OCI-LY7 (cell line): Measurements from ENCODE around the gene C10orf88. TPM values are rescaled to one million over a fixed set of nuclear protein-coding genes. Genes with fewer than 3 reads are reported as not detected.

ENCODE experiments used
- Bru-seq: library from RNA; stranded (reverse); fragments of 400-500 nt; gene quantifications from one replicate; lab custom pipeline; 2021; lab: Mats Ljungman, UMichigan
- BruChase-seq, 2 experiments: library from RNA; stranded (reverse); fragments of 400-500 nt; gene quantifications; one replicate each; lab custom pipeline; 2021; lab: Mats Ljungman, UMichigan
- BruUV-seq: library from RNA; stranded (reverse); fragments of 400-500 nt; replicated peaks from 2 replicates; lab custom pipeline; 2021; lab: Mats Ljungman, UMichigan
- CTCF ChIA-PET: fragments of 300-600 bp; sonication (Branson Sonifier 250); formaldehyde crosslinking; loops from one replicate; lab custom pipeline; 2022; ENCODE audit warnings: antibody characterized with exemption; ENCODE audit not compliant: unreplicated experiment; lab: Charles Lee
- POLR2A ChIA-PET: fragments of 300-600 bp; sonication (Branson Sonifier 250); formaldehyde crosslinking; loops from one replicate; lab custom pipeline; 2022; ENCODE audit warnings: antibody characterized with exemption; lab: Charles Lee
- DNase-seq: peaks from one replicate; pipeline ENCODE4 v3.0.0-alpha.2; 2015; ENCODE audit warnings: low spot score
- H2AFZ ChIP-seq: fragments of 200-600 bp; sonication (generic), shearing (Covaris generic); 2 replicates; pipeline ENCODE4 v1.6.1; 2014; ENCODE audit warnings: mild to moderate bottlenecking, antibody characterized with exemption, low read length, moderate library complexity
- H3K27ac ChIP-seq: fragments of 200-600 bp; sonication (generic); 2 replicates; pipeline ENCODE4 v1.5.1; 2014; ENCODE audit warnings: mixed run types, low read depth, mild to moderate bottlenecking, moderate library complexity, low read length, inconsistent platforms; ENCODE audit not compliant: poor library complexity, severe bottlenecking
- H3K36me3 ChIP-seq: fragments of 200-600 bp; sonication (generic); 2 replicates; pipeline ENCODE4 v1.6.1; 2014; ENCODE audit warnings: mild to moderate bottlenecking, antibody characterized with exemption, low read length, moderate library complexity, mixed read lengths; ENCODE audit not compliant: insufficient read depth
- H3K4me1 ChIP-seq: fragments of 200-600 bp; sonication (generic); 2 replicates; pipeline ENCODE4 v1.5.1; 2014; ENCODE audit warnings: mild to moderate bottlenecking, low read length; ENCODE audit not compliant: insufficient read depth, poor library complexity, severe bottlenecking
- H3K4me2 ChIP-seq: fragments of 200-600 bp; sonication (generic); 2 replicates; pipeline ENCODE4 v1.6.1; 2014; ENCODE audit warnings: mild to moderate bottlenecking, low read length
- H3K4me3 ChIP-seq: fragments of 200-600 bp; sonication (generic); 2 replicates; pipeline ENCODE4 v1.5.1; 2014; ENCODE audit warnings: mild to moderate bottlenecking, low read depth, low read length; ENCODE audit not compliant: poor library complexity, severe bottlenecking
- H3K79me2 ChIP-seq: fragments of 200-600 bp; sonication (generic); 2 replicates; pipeline ENCODE4 v1.6.1; 2016; ENCODE audit warnings: low read depth, mild to moderate bottlenecking, low read length, moderate library complexity, mixed read lengths; ENCODE audit not compliant: insufficient read depth
- H3K9me2 ChIP-seq: fragments of 200-600 bp; sonication (generic); 2 replicates; pipeline ENCODE4 v1.6.1; 2016; ENCODE audit warnings: mild to moderate bottlenecking, low read length, mixed read lengths; ENCODE audit not compliant: insufficient read depth
- H3K9me3 ChIP-seq: fragments of 200-600 bp; sonication (generic); 2 replicates; pipeline ENCODE4 v1.6.1; 2014; ENCODE audit warnings: mild to moderate bottlenecking, mixed run types, low read length, mixed read lengths
- H4K20me1 ChIP-seq: fragments of 200-600 bp; sonication (generic); 2 replicates; pipeline ENCODE4 v1.6.1; 2014; ENCODE audit warnings: mild to moderate bottlenecking, antibody characterized with exemption, low read length, moderate library complexity, mixed read lengths; ENCODE audit not compliant: insufficient read depth
- EZH2phosphoT487 ChIP-seq: fragments of 200-600 bp; sonication (generic); IDR thresholded peaks from 2 replicates; pipeline ENCODE4 v1.6.1; 2018; ENCODE audit warnings: low read depth, borderline replicate concordance, mild to moderate bottlenecking, mixed run types, antibody characterized with exemption, low read length, moderate library complexity, mixed read lengths
- intact Hi-C: fragments of 100-400 bp; cut with micrococcal nuclease; formaldehyde crosslinking; loops from one replicate; pipeline ENCODE4 v1.10.0; 2022; ENCODE audit not compliant: unreplicated experiment
- long read RNA-seq: library from polyadenylated mRNA; stranded (forward); transcript quantifications from one replicate; pipeline ENCODE4 v2.0.0, GENCODE V29; 2022
- total RNA-seq, 2 experiments: library from RNA; depleted of rRNA in 1 of 2; stranded (reverse); fragments of >200 nt in 1 of 2; shearing (Covaris generic) in 1 of 2; gene quantifications; 2 replicates each; pipeline ENCODE4 v1.2.3, GENCODE V29; 2014 to 2022
- TF ChIP-seq, protein P1 (sequence below): fragments of 200-600 bp; sonication (generic); conservative IDR thresholded peaks from 2 replicates; pipeline ENCODE4 v1.5.1; 2014; ENCODE audit warnings: mild to moderate bottlenecking, antibody characterized with exemption, low read length, moderate library complexity, mixed read lengths

The C10orf88 gene, protein sequence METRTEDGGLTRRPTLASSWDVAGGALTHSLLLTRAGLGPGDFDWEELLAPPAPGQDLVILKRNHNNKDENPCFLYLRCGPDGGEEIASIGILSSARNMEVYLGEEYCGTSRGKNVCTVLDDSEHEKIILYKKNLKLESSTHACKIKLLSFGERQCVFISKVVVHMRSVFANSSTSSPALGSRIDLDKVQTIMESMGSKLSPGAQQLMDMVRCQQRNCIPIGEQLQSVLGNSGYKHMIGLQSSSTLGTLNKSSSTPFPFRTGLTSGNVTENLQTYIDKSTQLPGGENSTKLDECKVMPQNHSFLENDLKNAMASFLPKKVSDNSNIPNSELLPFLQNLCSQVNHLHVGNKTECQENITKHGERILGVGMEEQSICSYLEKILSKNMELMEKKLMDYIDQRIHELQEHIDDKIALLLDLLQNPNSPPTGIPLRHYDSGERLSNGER
- 5.5 and 8.0 TPM in 2 replicates for total RNA-seq (2014; rRNA removed; shearing (Covaris generic))
- total RNA-seq (2022) = 9.4 and 11.9 TPM in 2 replicates
- Bru-seq, nascent RNA = percentile 77 among the genes with signal in this experiment
- percentile 58 among the genes with signal in this experiment for BruChase-seq, experiment 1, labeled RNA remaining after a 6-hour chase
- BruChase-seq, experiment 2, labeled RNA remaining after a 2-hour chase = percentile 72 among the genes with signal in this experiment
- long read RNA-seq, transcript C10orf88-204 (6 exons, 2,482 nt) = major isoform, 16 of 27 reads
- long read RNA-seq, partial matches to known transcripts = 6 of 27 reads
- long read RNA-seq, other reads (novel, unspliced or antisense) = 5 of 27 reads

DNA sequence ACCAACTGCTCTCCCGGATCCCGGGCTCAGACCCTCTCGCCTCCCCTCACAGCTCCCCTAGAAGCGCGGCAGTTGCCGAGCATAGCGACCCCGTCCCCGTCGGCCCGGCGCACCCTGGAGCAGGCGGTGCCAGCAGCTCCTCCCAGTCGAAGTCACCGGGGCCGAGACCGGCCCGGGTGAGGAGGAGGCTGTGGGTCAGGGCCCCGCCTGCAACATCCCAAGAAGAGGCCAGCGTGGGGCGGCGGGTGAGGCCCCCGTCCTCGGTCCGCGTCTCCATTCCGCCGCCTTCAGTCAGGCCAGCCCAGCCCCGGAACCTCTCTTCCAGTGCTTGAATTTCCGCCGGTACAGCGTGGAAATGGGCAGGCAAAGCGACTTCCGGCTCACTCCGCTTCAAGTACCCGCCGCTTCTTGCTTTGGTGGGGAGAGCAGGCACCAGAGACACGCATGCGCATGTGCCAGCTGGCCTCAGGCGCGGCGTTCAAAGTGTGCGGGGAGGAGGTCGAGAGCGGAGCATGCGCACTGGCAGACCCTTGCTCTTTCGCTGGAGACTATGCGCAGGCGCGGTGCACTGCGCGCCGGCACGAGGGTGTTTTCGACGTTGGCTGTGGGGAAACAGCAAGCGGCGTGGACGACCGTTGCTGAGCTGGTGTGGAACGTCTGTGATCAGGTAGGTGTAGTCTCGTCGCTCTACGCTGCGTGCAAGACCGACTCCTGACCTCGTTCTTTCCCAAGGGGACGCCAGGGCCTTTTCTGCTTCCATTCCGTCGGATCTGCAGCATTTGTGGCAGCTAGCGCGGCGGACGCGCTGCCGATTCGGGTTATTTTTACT lies at the start of gene C10orf88:
Gene C10orf88, minus strand, starts transcription at position 326 of the 829 bp plus-strand sequence. Its CDS starts 49 bp downstream, at position 277.
- Histone ChIP-seq H3K9me3 (no peaks in the 10 kb centered on the region), H3K4me1 (peaks cover 11% of the 10 kb centered on the region), H2AFZ (peak within 1 kb of the TSS; percentile 87), H3K36me3 (peaks cover 13% of the 10 kb centered on the region), H3K79me2 (no peaks in the 10 kb centered on the region), H3K4me2 (peak within 1 kb of the TSS; percentile 99), H3K9me2 (peaks cover 3% of the 10 kb centered on the region; the same call in 1 of the 2 replicates), H3K4me3 (peak within 1 kb of the TSS; percentile 90), H3K27ac (peak within 1 kb of the TSS; percentile 48), H4K20me1 (no peaks in the 10 kb centered on the region)
- intact Hi-C loops = loop anchor here (1.0 to 2.0 kb wide), 3 partner anchors 26 to 75 kb away; partner anchors contain the start of genes ACADSB, FAM24B, IKZF5 and PSTK
- POLR2A ChIA-PET = interaction anchor here (0.6 to 1.7 kb wide), 5 partner anchors 27 to 830 kb away, joined by 3 to 7 read pairs (median 5); partner anchors contain the start of gene PSTK
- no TSS peak for BruUV-seq
- CTCF ChIA-PET = no interaction called here
- DNase-seq = peak; percentile 95
- TF ChIP-seq EZH2phosphoT487 = no peak
- TF ChIP-seq, protein P1, sequence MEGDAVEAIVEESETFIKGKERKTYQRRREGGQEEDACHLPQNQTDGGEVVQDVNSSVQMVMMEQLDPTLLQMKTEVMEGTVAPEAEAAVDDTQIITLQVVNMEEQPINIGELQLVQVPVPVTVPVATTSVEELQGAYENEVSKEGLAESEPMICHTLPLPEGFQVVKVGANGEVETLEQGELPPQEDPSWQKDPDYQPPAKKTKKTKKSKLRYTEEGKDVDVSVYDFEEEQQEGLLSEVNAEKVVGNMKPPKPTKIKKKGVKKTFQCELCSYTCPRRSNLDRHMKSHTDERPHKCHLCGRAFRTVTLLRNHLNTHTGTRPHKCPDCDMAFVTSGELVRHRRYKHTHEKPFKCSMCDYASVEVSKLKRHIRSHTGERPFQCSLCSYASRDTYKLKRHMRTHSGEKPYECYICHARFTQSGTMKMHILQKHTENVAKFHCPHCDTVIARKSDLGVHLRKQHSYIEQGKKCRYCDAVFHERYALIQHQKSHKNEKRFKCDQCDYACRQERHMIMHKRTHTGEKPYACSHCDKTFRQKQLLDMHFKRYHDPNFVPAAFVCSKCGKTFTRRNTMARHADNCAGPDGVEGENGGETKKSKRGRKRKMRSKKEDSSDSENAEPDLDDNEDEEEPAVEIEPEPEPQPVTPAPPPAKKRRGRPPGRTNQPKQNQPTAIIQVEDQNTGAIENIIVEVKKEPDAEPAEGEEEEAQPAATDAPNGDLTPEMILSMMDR = no peak

DNA sequence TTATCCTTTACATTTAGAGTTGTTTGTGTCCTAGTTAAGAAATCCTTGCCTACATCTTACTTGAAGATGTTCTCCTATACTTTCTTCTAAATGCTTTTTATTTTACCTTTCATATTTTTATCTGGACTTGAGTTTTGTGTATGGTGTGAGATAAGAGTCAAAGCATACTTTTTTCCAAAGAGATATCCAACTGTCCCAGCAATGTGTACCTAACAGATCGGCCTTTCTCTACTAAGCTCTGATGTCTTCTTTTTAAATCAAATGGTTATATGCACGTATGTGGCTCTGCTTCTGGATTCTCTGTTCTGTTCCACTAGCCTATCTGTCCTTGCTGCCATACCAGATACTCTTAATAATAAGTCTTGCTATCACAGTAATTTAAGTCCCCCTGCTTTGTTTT lies 47.3 kb upstream of the C10orf88 start:
- Histone ChIP-seq H3K27ac (no peak overlapping the region), H3K9me2 (no peaks in the 10 kb centered on the region), H3K4me1 (peaks cover 15% of the 10 kb centered on the region), H3K4me3 (no peak overlapping the region), H3K36me3 (peaks cover 76% of the 10 kb centered on the region), H2AFZ (no peak overlapping the region), H3K9me3 (no peaks in the 10 kb centered on the region), H3K4me2 (no peak overlapping the region), H3K79me2 (peaks cover 56% of the 10 kb centered on the region), H4K20me1 (peaks cover 3% of the 10 kb centered on the region; the same call in 1 of the 2 replicates)
- DNase-seq = no peak
- intact Hi-C loops = no loop called here
- no peak for TF ChIP-seq EZH2phosphoT487
- TF ChIP-seq, protein P1 = no peak
- ChIA-PET POLR2A (no interaction called here), CTCF (no interaction called here)
- no TSS peak for BruUV-seq
